K562 (cell line): ENCODE results near the gene ALOX5. TPM values are rescaled to one million over a fixed set of nuclear protein-coding genes. Genes with fewer than 3 reads are reported as not detected.

Experiments used
- ATAC-seq: fragments of 200-7000 bp; cut with Tn5 transposase; 3 replicates; pipeline ENCODE4 v1.9.1; 2020; ENCODE audit warnings: moderate library complexity
- BruUV-seq: library from RNA; stranded (reverse); fragments of 400-500 nt; replicated peaks from 2 replicates; lab custom pipeline; 2021; lab: Mats Ljungman, UMichigan
- CTCF ChIA-PET: fragments of 300-600 bp; formaldehyde crosslinking; extraction: SDS; loops from one replicate; lab custom pipeline; 2021; ENCODE audit warnings: low intra/inter-chr PET ratio; lab: Yijun Ruan, JAX
- POLR2A ChIA-PET: fragments of 300-600, 350-650 bp; sonication (Branson Sonifier 250); formaldehyde crosslinking; extraction: SDS; loops from one replicate; lab custom pipeline; 2021; ENCODE audit warnings: antibody characterized with exemption, inconsistent platforms; lab: Yijun Ruan, JAX
- DNase-seq, 4 experiments: peaks; one replicate each; pipeline versions ENCODE4 v3.0.0 to v3.0.0-alpha.2; 2011 to 2018; ENCODE audit warnings: low spot score in 3 of 4, mixed read lengths in 3 of 4; ENCODE audit errors: extremely low read depth in 1 of 4
- FAIRE-seq: peaks from 2 replicates; lab custom pipeline; 2011; peaks lifted over from hg19 to GRCh38; lab: Jason Lieb, UNC
- H2AFZ ChIP-seq: 2 replicates; pipeline ENCODE4 v1.6.0; 2011; ENCODE audit warnings: low read depth, low read length, control low read depth, inconsistent platforms
- H3K27ac ChIP-seq: fragments of 200-600 bp; 3 replicates; pipeline ENCODE4 v1.8.0; 2011; ENCODE audit warnings: low read depth, mild to moderate bottlenecking, control low read depth, inconsistent platforms, low read length, moderate library complexity, mixed read lengths; ENCODE audit errors: extremely low read depth
- H3K27me3 ChIP-seq, 2 experiments: fragments of 300-600 bp in 1 of 2; 2 replicates in 1 of 2; 3 replicates in 1 of 2; pipeline versions ENCODE4 v1.6.0 to v1.8.0; 2011; ENCODE audit warnings: inconsistent platforms in 2 of 2, low read length in 2 of 2, mild to moderate bottlenecking in 1 of 2, mixed read lengths in 1 of 2, moderate library complexity in 1 of 2; ENCODE audit not compliant: control insufficient read depth in 2 of 2, insufficient read depth in 2 of 2
- H3K36me3 ChIP-seq: fragments of 300-600 bp; 3 replicates; pipeline ENCODE4 v1.8.0; 2011; ENCODE audit warnings: mild to moderate bottlenecking, low read length, inconsistent platforms; ENCODE audit not compliant: control insufficient read depth, insufficient read depth
- H3K4me1 ChIP-seq, 2 experiments: fragments of 200-600 bp in 1 of 2; replicated peaks in 1 of 2; 2 replicates in 1 of 2; 3 replicates in 1 of 2; pipeline versions ENCODE4 v1.5.1 to v1.8.0; 2011; ENCODE audit warnings: inconsistent platforms in 2 of 2, low read length in 2 of 2, mild to moderate bottlenecking in 1 of 2, mixed read lengths in 1 of 2, moderate library complexity in 1 of 2; ENCODE audit not compliant: control insufficient read depth in 2 of 2, insufficient read depth in 2 of 2
- H3K4me2 ChIP-seq: 2 replicates; pipeline ENCODE4 v1.6.1; 2011; ENCODE audit warnings: low read length, control low read depth, inconsistent platforms, mixed read lengths; ENCODE audit not compliant: insufficient read depth
- H3K4me3 ChIP-seq: fragments of 200-600 bp; sonication (generic), shearing (Covaris generic); 2 replicates; pipeline ENCODE4 v1.5.1; 2016; ENCODE audit warnings: control low read depth, inconsistent platforms
- H3K79me2 ChIP-seq: fragments of 200-600 bp; 3 replicates; pipeline ENCODE4 v1.8.0; 2011; ENCODE audit warnings: low read length, inconsistent platforms; ENCODE audit not compliant: control insufficient read depth, insufficient read depth
- H3K9ac ChIP-seq, 2 experiments: 2 replicates each; pipeline versions ENCODE4 v1.6.0 to v1.6.1; 2011; ENCODE audit warnings: low read depth in 2 of 2, low read length in 2 of 2, control low read depth in 1 of 2, inconsistent platforms in 1 of 2, mild to moderate bottlenecking in 1 of 2, mixed read lengths in 1 of 2; ENCODE audit not compliant: insufficient read depth in 1 of 2
- H3K9me1 ChIP-seq: one replicate; pipeline ENCODE4 v1.6.0; 2011; ENCODE audit warnings: inconsistent platforms, mild to moderate bottlenecking, low read length, moderate library complexity; ENCODE audit not compliant: control insufficient read depth, insufficient read depth
- H3K9me3 ChIP-seq: replicated peaks from 2 replicates; pipeline ENCODE4 v1.5.1; 2011; ENCODE audit warnings: low read depth, low read length, inconsistent platforms; ENCODE audit not compliant: control insufficient read depth, insufficient read depth
- H4K20me1 ChIP-seq: replicated peaks from 2 replicates; pipeline ENCODE4 v1.6.1; 2011; ENCODE audit warnings: low read length, inconsistent platforms, mixed read lengths; ENCODE audit not compliant: control insufficient read depth, insufficient read depth
- CTCF ChIP-seq, 3 experiments: IDR thresholded peaks in 2 of 3; conservative IDR thresholded peaks in 1 of 3; 2 replicates each; pipeline ENCODE4 v1.5.1; 2011 to 2012; ENCODE audit warnings: low read length in 3 of 3, mild to moderate bottlenecking in 3 of 3, control low read depth in 2 of 3, improper control_type of control experiment in 1 of 3, inconsistent platforms in 1 of 3, low read depth in 1 of 3, mixed read lengths in 1 of 3, moderate library complexity in 1 of 3; ENCODE audit not compliant: insufficient read depth in 2 of 3
- FOXP1 ChIP-seq: sonication (generic); formaldehyde crosslinking; IDR thresholded peaks from 2 replicates; pipeline ENCODE4 v1.8.0; 2022; ENCODE audit warnings: mild to moderate bottlenecking, missing genetic modification reagents
- GABPB2 ChIP-seq: fragments of 250-450 bp; sonication (Bioruptor Pico); conservative IDR thresholded peaks from 2 replicates; pipeline ENCODE4 v1.5.1; 2021; ENCODE audit warnings: mild to moderate bottlenecking
- KLF10 ChIP-seq: fragments of 250-450 bp; sonication (Bioruptor Pico); IDR thresholded peaks from 2 replicates; pipeline ENCODE4 v1.6.1; 2021; ENCODE audit warnings: matching md5 sums
- MAZ ChIP-seq, 2 experiments: fragments of 450-650 bp in 1 of 2; sonication (generic) in 1 of 2; formaldehyde crosslinking; IDR thresholded peaks in 1 of 2; conservative IDR thresholded peaks in 1 of 2; 2 replicates each; pipeline versions ENCODE4 v1.4.0 to v1.5.0; 2020; ENCODE audit warnings: mild to moderate bottlenecking in 1 of 2, missing genetic modification reagents in 1 of 2
- NFRKB ChIP-seq: fragments of 450-650 bp; IDR thresholded peaks from 2 replicates; pipeline ENCODE4 v1.6.1; 2016; ENCODE audit warnings: low read depth
- RAD21 ChIP-seq, 2 experiments: fragments of 250-450 bp in 1 of 2; fragments of 450-650 bp in 1 of 2; sonication (Bioruptor Pico) in 1 of 2; formaldehyde crosslinking in 1 of 2; IDR thresholded peaks in 1 of 2; conservative IDR thresholded peaks in 1 of 2; 2 replicates each; pipeline versions ENCODE4 v1.4.0 to v1.8.0; 2020 to 2022; ENCODE audit warnings: mild to moderate bottlenecking in 2 of 2, moderate library complexity in 1 of 2
- REST ChIP-seq, 2 experiments: fragments of 450-650 bp; formaldehyde crosslinking in 1 of 2; IDR thresholded peaks; 2 replicates each; pipeline versions ENCODE4 v1.4.0 to v1.6.1; 2014 to 2020; ENCODE audit warnings: mild to moderate bottlenecking in 2 of 2, borderline replicate concordance in 1 of 2, low read depth in 1 of 2
- ZBTB12 ChIP-seq: fragments of 250-450 bp; sonication (Bioruptor Pico); IDR thresholded peaks from 2 replicates; pipeline ENCODE4 v1.4.0; 2020
- ZNF785 ChIP-seq: fragments of 250-450 bp; sonication (Bioruptor Pico); IDR thresholded peaks from 2 replicates; pipeline ENCODE4 v1.4.0; 2020; ENCODE audit warnings: mild to moderate bottlenecking
- WGBS: fragments of 100-300 bp; shearing (Covaris generic); methylation state at CpG from one replicate; pipeline ENCODE4 v1.1.6; 2016; ENCODE audit warnings: low coverage, mixed read lengths; ENCODE audit not compliant: insufficient coverage; ENCODE audit errors: missing lambda C conversion rate; 5-methylcytosine and 5-hydroxymethylcytosine counted together
- in situ Hi-C: fragments of 300-500 bp; cut with MboI; formaldehyde crosslinking; loops from 4 replicates; pipeline ENCODE4 v1.15.0; 2018; ENCODE audit warnings: inconsistent platforms, mixed read lengths
- intact Hi-C: fragments of 100-400 bp; cut with micrococcal nuclease; formaldehyde crosslinking; loops from 2 replicates; pipeline ENCODE4 v1.14.2; 2022
- polyA plus RNA-seq, 8 experiments: library from polyadenylated mRNA; depleted of rRNA in 4 of 8; stranded (reverse) in 5 of 8; unstranded in 3 of 8; fragments of >200 nt; fragmentation: Nextera tagmentation in 2 of 8; fragmentation: Illumina TruSeq in 1 of 8; extraction: Ambion mirVana in 2 of 8; extraction: Trizol in 1 of 8; gene quantifications; 2 replicates each; pipeline versions ENCODE4 v1.2.1 to v1.2.3, GENCODE V29; 2011 to 2014; ENCODE audit warnings: inconsistent platforms in 1 of 8, missing spikeins in 1 of 8
- total RNA-seq, 7 experiments: library from RNA; depleted of rRNA in 6 of 7; stranded (reverse); fragments of >200 nt in 6 of 7; fragmentation: Illumina TruSeq in 2 of 7; extraction: Trizol in 2 of 7; gene quantifications; 2 replicates each; pipeline versions ENCODE4 v1.2.1 to v1.2.3, GENCODE V29; 2011 to 2021; ENCODE audit warnings: low replicate concordance in 1 of 7

Gene ALOX5
- total and polyA plus RNA-seq, 9 of the 15 experiments (the other 6 are each of a cell fraction or from before 2014, with no cell fraction given): 0.10 to 2.4 (median 1.4) TPM

- intact Hi-C loops: no loop called here
- Histone ChIP-seq H3K9me3 (no peaks in the 10 kb centered on the region), H2AFZ (no peak overlapping the region), H3K4me3 (no peak overlapping the region), H3K4me1 (peaks cover 12 to 41% of the 10 kb centered on the region in 2 experiments; a peak in 4 of 5 replicates), H3K27me3 (no peaks in the 10 kb centered on the region; a peak in 1 of 5 replicates), H4K20me1 (no peaks in the 10 kb centered on the region), H3K79me2 (no peaks in the 10 kb centered on the region), H3K9ac (peak overlapping the region in 1 of 2 experiments; percentile 14; a peak in 1 of 4 replicates), H3K27ac (no peak overlapping the region), H3K36me3 (no peaks in the 10 kb centered on the region), H3K4me2 (no peak overlapping the region), H3K9me1 (no peaks in the 10 kb centered on the region)
- BruUV-seq: no TSS peak
- FAIRE-seq (no peak), ATAC-seq (peak; percentile 78), DNase-seq (peak in 3 of 4 experiments; percentile 28 to 42 (median 33))
- POLR2A ChIA-PET: interaction anchor here (0.6 kb wide), 1 partner anchor 58 kb away, joined by 3 read pairs; no protein-coding TSS in a partner anchor
- in situ Hi-C loops: no loop called here
- CTCF ChIA-PET: no interaction called here
- 15% methylated on average over 12 of the region's 12 CpGs for WGBS
- TF ChIP-seq ZNF785 (CRISPR knock-in tag) (no peak), ZBTB12 (CRISPR knock-in tag) (no peak), MAZ (CRISPR knock-in tag; conservative IDR thresholded peaks at IDR 0.05 in 1 of 2, IDR thresholded peaks at IDR 0.05 in 1 of 2) (peak in 1 of 2 experiments; percentile 49; a peak in 1 of 4 replicates), REST (IDR thresholded peaks at IDR 0.05; ENCODE audit: borderline replicate concordance) (peak; percentile 54), REST (CRISPR knock-in tag; IDR thresholded peaks at IDR 0.05; ENCODE audit: low read depth) (no peak), NFRKB (no peak), CTCF (IDR thresholded peaks at IDR 0.05 in 2 of 3, conservative IDR thresholded peaks at IDR 0.05 in 1 of 3; ENCODE audit: insufficient read depth in 2 of 3, low read depth in 1 of 3, low read length in 3 of 3) (peak; percentile 36 to 56 (median 48); a peak in 5 of 6 replicates), KLF10 (CRISPR knock-in tag) (no peak), FOXP1 (CRISPR knock-in tag) (no peak), GABPB2 (CRISPR knock-in tag) (no peak), RAD21 (CRISPR knock-in tag; conservative IDR thresholded peaks at IDR 0.05 in 1 of 2, IDR thresholded peaks at IDR 0.05 in 1 of 2) (peak in 1 of 2 experiments; percentile 49; a peak in 2 of 4 replicates)
Observed at GRCh38 chr10:45442662-45443061, 68.6 kb downstream of the ALOX5 start.
